Measurements from ENCODE around the gene MTERF4.

DNA sequence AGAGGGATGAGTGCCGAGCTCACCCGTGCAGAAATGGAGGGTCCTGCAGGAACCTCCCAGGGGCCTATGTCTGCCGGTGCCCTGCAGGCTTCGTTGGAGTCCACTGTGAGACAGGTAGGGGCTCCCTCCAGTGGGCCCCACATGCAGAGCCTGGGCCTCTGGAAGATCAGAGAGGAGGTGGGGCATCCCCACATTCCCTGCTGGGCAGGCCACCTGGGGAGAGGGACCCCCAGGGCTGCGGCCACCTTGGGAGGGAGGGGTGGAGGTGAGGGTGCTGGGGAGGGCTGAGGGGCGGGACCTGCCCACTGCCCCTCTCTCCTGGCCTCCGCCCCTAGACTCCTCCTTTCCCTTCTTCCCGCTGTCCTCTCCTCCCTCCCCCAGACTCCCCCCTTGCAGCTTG lies 38.5 kb downstream of the MTERF4 start:
- TF ChIP-seq, protein P1, sequence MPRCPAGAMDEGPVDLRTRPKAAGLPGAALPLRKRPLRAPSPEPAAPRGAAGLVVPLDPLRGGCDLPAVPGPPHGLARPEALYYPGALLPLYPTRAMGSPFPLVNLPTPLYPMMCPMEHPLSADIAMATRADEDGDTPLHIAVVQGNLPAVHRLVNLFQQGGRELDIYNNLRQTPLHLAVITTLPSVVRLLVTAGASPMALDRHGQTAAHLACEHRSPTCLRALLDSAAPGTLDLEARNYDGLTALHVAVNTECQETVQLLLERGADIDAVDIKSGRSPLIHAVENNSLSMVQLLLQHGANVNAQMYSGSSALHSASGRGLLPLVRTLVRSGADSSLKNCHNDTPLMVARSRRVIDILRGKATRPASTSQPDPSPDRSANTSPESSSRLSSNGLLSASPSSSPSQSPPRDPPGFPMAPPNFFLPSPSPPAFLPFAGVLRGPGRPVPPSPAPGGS (CRISPR knock-in tag; IDR thresholded peaks at IDR 0.05): no peak
- TF ChIP-seq GRHL1 (CRISPR knock-in tag; conservative IDR thresholded peaks at IDR 0.05) (no peak), TCF7L2 (IDR thresholded peaks at IDR 0.05; ENCODE audit: low read depth, low read length) (no peak), SMARCC2 (IDR thresholded peaks at IDR 0.05) (no peak), BCLAF1 (IDR thresholded peaks at IDR 0.05) (no peak), SMAD1 (CRISPR knock-in tag; IDR thresholded peaks at IDR 0.05; ENCODE audit: borderline replicate concordance, low read depth) (no peak), MAFF (IDR thresholded peaks at IDR 0.05; ENCODE audit: low read depth, low read length) (no peak), ZNF703 (CRISPR knock-in tag; IDR thresholded peaks at IDR 0.05; ENCODE audit: borderline replicate concordance) (no peak), ZNF576 (CRISPR knock-in tag; IDR thresholded peaks at IDR 0.05) (no peak), PPARG (CRISPR knock-in tag; conservative IDR thresholded peaks at IDR 0.05) (no peak), FOSL1 (CRISPR knock-in tag; IDR thresholded peaks at IDR 0.05; ENCODE audit: borderline replicate concordance) (no peak), CBX2 (IDR thresholded peaks at IDR 0.05; ENCODE audit: low read depth, low read length) (no peak), CBX2 (CRISPR knock-in tag; IDR thresholded peaks at IDR 0.05; ENCODE audit: low read depth) (no peak)
- TF ChIP-seq, protein P2, sequence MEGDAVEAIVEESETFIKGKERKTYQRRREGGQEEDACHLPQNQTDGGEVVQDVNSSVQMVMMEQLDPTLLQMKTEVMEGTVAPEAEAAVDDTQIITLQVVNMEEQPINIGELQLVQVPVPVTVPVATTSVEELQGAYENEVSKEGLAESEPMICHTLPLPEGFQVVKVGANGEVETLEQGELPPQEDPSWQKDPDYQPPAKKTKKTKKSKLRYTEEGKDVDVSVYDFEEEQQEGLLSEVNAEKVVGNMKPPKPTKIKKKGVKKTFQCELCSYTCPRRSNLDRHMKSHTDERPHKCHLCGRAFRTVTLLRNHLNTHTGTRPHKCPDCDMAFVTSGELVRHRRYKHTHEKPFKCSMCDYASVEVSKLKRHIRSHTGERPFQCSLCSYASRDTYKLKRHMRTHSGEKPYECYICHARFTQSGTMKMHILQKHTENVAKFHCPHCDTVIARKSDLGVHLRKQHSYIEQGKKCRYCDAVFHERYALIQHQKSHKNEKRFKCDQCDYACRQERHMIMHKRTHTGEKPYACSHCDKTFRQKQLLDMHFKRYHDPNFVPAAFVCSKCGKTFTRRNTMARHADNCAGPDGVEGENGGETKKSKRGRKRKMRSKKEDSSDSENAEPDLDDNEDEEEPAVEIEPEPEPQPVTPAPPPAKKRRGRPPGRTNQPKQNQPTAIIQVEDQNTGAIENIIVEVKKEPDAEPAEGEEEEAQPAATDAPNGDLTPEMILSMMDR (CRISPR knock-in tag; IDR thresholded peaks at IDR 0.05): peak; percentile 58
